Keratinocyte (primary cell): ENCODE results near the gene TRIM6.
"Not testable (repeated sequence)": the region's sequence is repeated elsewhere in the genome, so short reads cannot be mapped to it uniquely, and the experiment has no call there.

Source experiments
- EZH2 ChIP-seq: IDR thresholded peaks from one replicate; pipeline ENCODE4 v1.6.1; 2012; ENCODE audit warnings: inconsistent platforms, mild to moderate bottlenecking, low read length, moderate library complexity
- TF ChIP-seq, protein P1 (sequence below), 3 experiments: IDR thresholded peaks in 1 of 3; conservative IDR thresholded peaks in 1 of 3; optimal IDR thresholded peaks in 1 of 3; 2 replicates in 2 of 3; 3 replicates in 1 of 3; pipeline versions ENCODE3 to v1.5.1; 2011; ENCODE audit warnings: low read length in 3 of 3, mild to moderate bottlenecking in 3 of 3, moderate library complexity in 2 of 3, control low read depth in 1 of 3, inconsistent platforms in 1 of 3; ENCODE audit not compliant: insufficient read depth in 2 of 3; ENCODE audit errors: extremely low read depth in 1 of 3

DNA sequence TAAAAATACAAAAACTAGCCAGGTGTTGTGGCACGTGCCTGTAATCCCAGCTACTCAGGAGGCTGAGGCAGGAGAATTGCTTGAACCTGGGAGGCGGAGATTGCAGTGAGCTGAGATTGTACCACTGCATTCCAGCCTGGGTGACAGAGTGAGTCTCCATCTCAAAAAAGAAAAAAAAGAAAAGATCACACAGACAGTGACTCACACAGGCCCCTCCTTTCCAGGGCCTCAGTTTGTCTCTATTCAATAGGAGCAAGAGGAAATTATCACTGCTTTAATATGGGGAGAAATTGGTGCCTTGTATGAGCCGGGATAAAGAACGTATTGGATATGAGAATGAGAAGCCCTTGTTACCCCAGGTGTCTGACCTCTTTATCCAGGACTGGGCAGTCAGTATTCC is 6.4 kb downstream of the TRIM6 start:
- TF ChIP-seq, protein P1, sequence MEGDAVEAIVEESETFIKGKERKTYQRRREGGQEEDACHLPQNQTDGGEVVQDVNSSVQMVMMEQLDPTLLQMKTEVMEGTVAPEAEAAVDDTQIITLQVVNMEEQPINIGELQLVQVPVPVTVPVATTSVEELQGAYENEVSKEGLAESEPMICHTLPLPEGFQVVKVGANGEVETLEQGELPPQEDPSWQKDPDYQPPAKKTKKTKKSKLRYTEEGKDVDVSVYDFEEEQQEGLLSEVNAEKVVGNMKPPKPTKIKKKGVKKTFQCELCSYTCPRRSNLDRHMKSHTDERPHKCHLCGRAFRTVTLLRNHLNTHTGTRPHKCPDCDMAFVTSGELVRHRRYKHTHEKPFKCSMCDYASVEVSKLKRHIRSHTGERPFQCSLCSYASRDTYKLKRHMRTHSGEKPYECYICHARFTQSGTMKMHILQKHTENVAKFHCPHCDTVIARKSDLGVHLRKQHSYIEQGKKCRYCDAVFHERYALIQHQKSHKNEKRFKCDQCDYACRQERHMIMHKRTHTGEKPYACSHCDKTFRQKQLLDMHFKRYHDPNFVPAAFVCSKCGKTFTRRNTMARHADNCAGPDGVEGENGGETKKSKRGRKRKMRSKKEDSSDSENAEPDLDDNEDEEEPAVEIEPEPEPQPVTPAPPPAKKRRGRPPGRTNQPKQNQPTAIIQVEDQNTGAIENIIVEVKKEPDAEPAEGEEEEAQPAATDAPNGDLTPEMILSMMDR (optimal IDR thresholded peaks at IDR 0.05 in 1 of 3, IDR thresholded peaks at IDR 0.05 in 1 of 3, conservative IDR thresholded peaks at IDR 0.05 in 1 of 3; ENCODE audit: extremely low read depth in 1 of 3, insufficient read depth in 2 of 3, low read length in 3 of 3): not testable (repeated sequence)
- not testable (repeated sequence) for TF ChIP-seq EZH2
